ENCODE measurements around the gene INPP5A. TPM values are rescaled to one million over a fixed set of nuclear protein-coding genes. Genes with fewer than 3 reads are reported as not detected.

INPP5A gene
- total RNA-seq, 1 experiment from 2014 or later = 12.3 TPM

DNA sequence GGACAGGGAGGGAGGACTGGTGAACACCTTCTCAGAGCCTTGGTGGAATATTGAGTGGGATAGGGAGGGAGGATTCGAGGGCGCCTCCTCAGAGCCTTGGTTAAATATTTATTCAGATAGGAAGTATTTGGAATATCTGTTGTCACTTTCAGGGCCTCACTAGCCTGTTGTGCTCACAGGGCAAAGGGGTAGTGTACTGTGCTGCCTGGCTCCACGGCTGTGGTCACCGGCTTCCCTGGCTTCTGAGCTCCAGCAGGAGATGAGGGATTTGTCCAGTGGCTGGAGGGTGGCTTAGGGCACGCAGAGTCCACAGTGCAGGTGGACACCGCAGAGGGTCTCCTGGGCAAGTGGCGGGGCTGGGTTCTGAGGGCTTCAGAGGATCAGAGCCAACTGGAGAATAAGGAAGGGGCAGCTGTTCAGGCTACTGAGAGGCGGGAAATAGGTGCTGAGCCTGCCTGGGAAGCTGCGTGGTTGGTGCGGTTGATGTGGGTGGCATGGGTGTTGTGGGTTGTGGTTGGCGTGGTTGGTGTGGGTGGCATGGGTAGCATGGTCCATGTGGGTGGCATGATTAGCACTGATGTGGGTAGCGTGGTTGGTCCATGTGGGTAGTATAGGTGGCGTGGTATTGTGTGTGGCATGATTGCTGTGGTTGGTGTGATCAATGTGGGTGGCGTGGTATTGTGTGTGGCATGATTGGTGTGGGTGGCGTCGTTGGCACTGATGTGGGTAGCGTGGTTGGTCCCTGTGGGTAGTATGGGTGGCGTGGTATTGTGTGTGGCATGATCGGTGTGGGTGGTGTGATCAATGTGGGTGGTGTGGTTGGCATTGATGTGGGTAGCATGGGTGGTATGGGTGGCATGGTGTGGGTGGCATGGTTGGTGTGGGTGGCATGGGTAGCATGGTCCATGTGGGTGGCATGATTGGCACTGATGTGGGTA is 16.7 kb downstream of the INPP5A start (continued):
- TF ChIP-seq EGR1 (IDR thresholded peaks at IDR 0.05; ENCODE audit: low read depth) = no peak

DNA sequence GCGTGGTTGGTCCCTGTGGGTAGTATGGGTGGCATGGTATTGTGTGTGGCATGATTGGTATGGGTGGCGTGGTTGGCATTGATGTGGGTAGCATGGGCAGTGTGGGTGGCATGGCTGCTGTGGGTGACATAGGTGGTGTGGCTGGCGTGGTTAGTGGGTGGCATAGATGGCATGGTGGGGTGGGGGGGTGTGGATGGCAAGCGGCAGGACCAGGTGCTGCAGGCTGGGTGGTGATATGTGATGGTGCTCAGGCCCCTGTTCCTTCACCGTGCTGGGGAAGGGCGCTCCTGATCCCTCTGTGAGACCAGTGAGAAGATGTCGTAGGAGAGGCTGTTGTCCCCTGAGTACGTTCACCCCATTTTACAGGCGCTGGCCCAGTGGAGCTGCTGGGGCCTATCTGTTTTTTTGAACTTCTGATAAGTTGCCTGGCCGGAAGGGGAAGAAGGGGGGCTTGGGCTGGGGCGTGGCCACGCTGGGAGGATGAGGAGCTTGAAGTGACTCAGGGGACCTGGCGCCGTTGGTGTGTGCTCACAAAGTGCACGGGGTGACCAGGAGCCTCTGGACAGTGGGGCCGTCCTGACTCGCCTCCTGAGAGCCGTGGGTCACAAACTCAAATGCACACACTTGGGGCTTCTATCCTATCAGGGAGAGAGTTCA is 17.5 kb downstream of the INPP5A start:
- Histone ChIP-seq H2AFZ (ENCODE audit: low read depth, low read length, poor library complexity, severe bottlenecking) (no peak overlapping the region), H3K27ac (ENCODE audit: low read depth, low read length) (no peak overlapping the region), H3K79me2 (ENCODE audit: insufficient read depth, low read length) (no peaks in the 10 kb centered on the region), H4K20me1 (ENCODE audit: insufficient read depth) (no peaks in the 10 kb centered on the region), H3K4me3 (replicated peaks in 1 of 2; ENCODE audit: low read depth in 1 of 2, low read length in 2 of 2) (no peak overlapping the region), H3K27me3 (ENCODE audit: insufficient read depth, low read length) (no peaks in the 10 kb centered on the region), H3K4me2 (ENCODE audit: low read length) (no peak overlapping the region), H3K9me2 (ENCODE audit: insufficient read depth) (no peaks in the 10 kb centered on the region), H3K9me3 (ENCODE audit: control insufficient read depth in 1 of 2, insufficient read depth in 1 of 2, low read depth in 1 of 2, low read length in 2 of 2) (no peaks in the 10 kb centered on the region), H3K9ac (ENCODE audit: low read length) (no peak overlapping the region), H3K36me3 (ENCODE audit: control insufficient read depth in 1 of 2, insufficient read depth in 2 of 2, low read length in 2 of 2) (no peaks in the 10 kb centered on the region), H3K4me1 (ENCODE audit: control insufficient read depth in 1 of 2, insufficient read depth in 2 of 2, low read length in 2 of 2) (no peaks in the 10 kb centered on the region)
- TF ChIP-seq, protein P1, sequence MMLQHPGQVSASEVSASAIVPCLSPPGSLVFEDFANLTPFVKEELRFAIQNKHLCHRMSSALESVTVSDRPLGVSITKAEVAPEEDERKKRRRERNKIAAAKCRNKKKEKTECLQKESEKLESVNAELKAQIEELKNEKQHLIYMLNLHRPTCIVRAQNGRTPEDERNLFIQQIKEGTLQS (IDR thresholded peaks at IDR 0.05) = no peak
- no peak for TF ChIP-seq RAD21 (IDR thresholded peaks at IDR 0.05; ENCODE audit: low read depth)
- TF ChIP-seq, protein P2, sequence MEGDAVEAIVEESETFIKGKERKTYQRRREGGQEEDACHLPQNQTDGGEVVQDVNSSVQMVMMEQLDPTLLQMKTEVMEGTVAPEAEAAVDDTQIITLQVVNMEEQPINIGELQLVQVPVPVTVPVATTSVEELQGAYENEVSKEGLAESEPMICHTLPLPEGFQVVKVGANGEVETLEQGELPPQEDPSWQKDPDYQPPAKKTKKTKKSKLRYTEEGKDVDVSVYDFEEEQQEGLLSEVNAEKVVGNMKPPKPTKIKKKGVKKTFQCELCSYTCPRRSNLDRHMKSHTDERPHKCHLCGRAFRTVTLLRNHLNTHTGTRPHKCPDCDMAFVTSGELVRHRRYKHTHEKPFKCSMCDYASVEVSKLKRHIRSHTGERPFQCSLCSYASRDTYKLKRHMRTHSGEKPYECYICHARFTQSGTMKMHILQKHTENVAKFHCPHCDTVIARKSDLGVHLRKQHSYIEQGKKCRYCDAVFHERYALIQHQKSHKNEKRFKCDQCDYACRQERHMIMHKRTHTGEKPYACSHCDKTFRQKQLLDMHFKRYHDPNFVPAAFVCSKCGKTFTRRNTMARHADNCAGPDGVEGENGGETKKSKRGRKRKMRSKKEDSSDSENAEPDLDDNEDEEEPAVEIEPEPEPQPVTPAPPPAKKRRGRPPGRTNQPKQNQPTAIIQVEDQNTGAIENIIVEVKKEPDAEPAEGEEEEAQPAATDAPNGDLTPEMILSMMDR (IDR thresholded peaks at IDR 0.05 in 2 of 3, conservative IDR thresholded peaks at IDR 0.05 in 1 of 3; ENCODE audit: borderline replicate concordance in 1 of 3, insufficient read depth in 1 of 3, low read depth in 2 of 3, low read length in 2 of 3) = no peak
- TF ChIP-seq YY1 (IDR thresholded peaks at IDR 0.05; ENCODE audit: extremely low read depth, insufficient replicate concordance, low read depth, low read length) = no peak
- no peak for TF ChIP-seq JUND (IDR thresholded peaks at IDR 0.05)
- no peak for TF ChIP-seq CBX3 (IDR thresholded peaks at IDR 0.05; ENCODE audit: low read depth)
- TF ChIP-seq, protein P3, sequence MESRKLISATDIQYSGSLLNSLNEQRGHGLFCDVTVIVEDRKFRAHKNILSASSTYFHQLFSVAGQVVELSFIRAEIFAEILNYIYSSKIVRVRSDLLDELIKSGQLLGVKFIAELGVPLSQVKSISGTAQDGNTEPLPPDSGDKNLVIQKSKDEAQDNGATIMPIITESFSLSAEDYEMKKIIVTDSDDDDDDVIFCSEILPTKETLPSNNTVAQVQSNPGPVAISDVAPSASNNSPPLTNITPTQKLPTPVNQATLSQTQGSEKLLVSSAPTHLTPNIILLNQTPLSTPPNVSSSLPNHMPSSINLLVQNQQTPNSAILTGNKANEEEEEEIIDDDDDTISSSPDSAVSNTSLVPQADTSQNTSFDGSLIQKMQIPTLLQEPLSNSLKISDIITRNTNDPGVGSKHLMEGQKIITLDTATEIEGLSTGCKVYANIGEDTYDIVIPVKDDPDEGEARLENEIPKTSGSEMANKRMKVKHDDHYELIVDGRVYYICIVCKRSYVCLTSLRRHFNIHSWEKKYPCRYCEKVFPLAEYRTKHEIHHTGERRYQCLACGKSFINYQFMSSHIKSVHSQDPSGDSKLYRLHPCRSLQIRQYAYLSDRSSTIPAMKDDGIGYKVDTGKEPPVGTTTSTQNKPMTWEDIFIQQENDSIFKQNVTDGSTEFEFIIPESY (IDR thresholded peaks at IDR 0.05; ENCODE audit: extremely low read depth, insufficient replicate concordance, low read length) = no peak
- no peak for TF ChIP-seq SRF (IDR thresholded peaks at IDR 0.05; ENCODE audit: low read depth)
- TF ChIP-seq CEBPB (IDR thresholded peaks at IDR 0.05; ENCODE audit: low read depth) = no peak
- no peak for TF ChIP-seq ZFX (IDR thresholded peaks at IDR 0.05)
- TF ChIP-seq POLR2AphosphoS5 (IDR thresholded peaks at IDR 0.05; ENCODE audit: low read depth, low read length) = no peak
- no peak for TF ChIP-seq SP1 (IDR thresholded peaks at IDR 0.05; ENCODE audit: low read depth)
- no peak for TF ChIP-seq EGR1 (IDR thresholded peaks at IDR 0.05; ENCODE audit: low read depth)
- TF ChIP-seq, protein P4, sequence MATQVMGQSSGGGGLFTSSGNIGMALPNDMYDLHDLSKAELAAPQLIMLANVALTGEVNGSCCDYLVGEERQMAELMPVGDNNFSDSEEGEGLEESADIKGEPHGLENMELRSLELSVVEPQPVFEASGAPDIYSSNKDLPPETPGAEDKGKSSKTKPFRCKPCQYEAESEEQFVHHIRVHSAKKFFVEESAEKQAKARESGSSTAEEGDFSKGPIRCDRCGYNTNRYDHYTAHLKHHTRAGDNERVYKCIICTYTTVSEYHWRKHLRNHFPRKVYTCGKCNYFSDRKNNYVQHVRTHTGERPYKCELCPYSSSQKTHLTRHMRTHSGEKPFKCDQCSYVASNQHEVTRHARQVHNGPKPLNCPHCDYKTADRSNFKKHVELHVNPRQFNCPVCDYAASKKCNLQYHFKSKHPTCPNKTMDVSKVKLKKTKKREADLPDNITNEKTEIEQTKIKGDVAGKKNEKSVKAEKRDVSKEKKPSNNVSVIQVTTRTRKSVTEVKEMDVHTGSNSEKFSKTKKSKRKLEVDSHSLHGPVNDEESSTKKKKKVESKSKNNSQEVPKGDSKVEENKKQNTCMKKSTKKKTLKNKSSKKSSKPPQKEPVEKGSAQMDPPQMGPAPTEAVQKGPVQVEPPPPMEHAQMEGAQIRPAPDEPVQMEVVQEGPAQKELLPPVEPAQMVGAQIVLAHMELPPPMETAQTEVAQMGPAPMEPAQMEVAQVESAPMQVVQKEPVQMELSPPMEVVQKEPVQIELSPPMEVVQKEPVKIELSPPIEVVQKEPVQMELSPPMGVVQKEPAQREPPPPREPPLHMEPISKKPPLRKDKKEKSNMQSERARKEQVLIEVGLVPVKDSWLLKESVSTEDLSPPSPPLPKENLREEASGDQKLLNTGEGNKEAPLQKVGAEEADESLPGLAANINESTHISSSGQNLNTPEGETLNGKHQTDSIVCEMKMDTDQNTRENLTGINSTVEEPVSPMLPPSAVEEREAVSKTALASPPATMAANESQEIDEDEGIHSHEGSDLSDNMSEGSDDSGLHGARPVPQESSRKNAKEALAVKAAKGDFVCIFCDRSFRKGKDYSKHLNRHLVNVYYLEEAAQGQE (IDR thresholded peaks at IDR 0.05; ENCODE audit: low read depth) = no peak
- TF ChIP-seq, protein P5, sequence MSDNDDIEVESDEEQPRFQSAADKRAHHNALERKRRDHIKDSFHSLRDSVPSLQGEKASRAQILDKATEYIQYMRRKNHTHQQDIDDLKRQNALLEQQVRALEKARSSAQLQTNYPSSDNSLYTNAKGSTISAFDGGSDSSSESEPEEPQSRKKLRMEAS (IDR thresholded peaks at IDR 0.05) = no peak
- no peak for TF ChIP-seq EZH2 (IDR thresholded peaks at IDR 0.05)
- intact Hi-C loops (cut with micrococcal nuclease) = no loop called here
- DNase-seq (ENCODE audit: low read depth, low spot score) (no peak), ATAC-seq (no peak)
- ChIA-PET POLR2A (no interaction called here), CTCF (no interaction called here), RAD21 (ENCODE audit: low non-redundant PET in 1 of 2, low total read pairs in 2 of 2, uncharacterized antibody in 2 of 2, unreplicated experiment in 2 of 2) (no interaction called here)
- BruUV-seq (replicated peaks) = no TSS peak
